Esophagus squamous epithelium (tissue), 5 donors: ENCODE data around the gene MSH3. TPM values are rescaled to one million over a fixed set of nuclear protein-coding genes. Genes with fewer than 3 reads are reported as not detected.

Experiments used
- DNase-seq: peaks from one replicate; lab custom pipeline; 2025; lab: John Stamatoyannopoulos, UW
- H3K27ac ChIP-seq, 4 donors: fragments of 200-600 bp; sonication (generic); one replicate each; pipeline ENCODE4 v1.5.1; 2016 to 2019; ENCODE audit warnings: mild to moderate bottlenecking in 1 of 4
- H3K27me3 ChIP-seq, 4 donors: fragments of 200-600 bp; sonication (generic); 1 replicate in 3 of 4; 2 replicates in 1 of 4; pipeline versions ENCODE4 v1.5.1 to v1.6.0; 2017 to 2021; ENCODE audit warnings: antibody characterized with exemption in 1 of 4
- H3K36me3 ChIP-seq, 3 donors: fragments of 200-600 bp; sonication (generic); one replicate each; pipeline ENCODE4 v1.5.1; 2016 to 2019
- H3K4me1 ChIP-seq, 3 donors: fragments of 200-600 bp; sonication (generic); one replicate each; pipeline ENCODE4 v1.5.1; 2017 to 2019
- H3K4me3 ChIP-seq, 4 donors: fragments of 200-600 bp; sonication (generic); 1 replicate in 3 of 4; 2 replicates in 1 of 4; pipeline ENCODE4 v1.5.1; 2016 to 2019; ENCODE audit warnings: mild to moderate bottlenecking in 2 of 4, moderate library complexity in 1 of 4
- H3K9me3 ChIP-seq, 3 donors: fragments of 200-600 bp; sonication (generic); one replicate each; pipeline ENCODE4 v1.5.1; 2016 to 2019
- CTCF ChIP-seq, 6 experiments: fragments of 450-650 bp in 4 of 6; fragments of 200-600 bp in 2 of 6; sonication (generic) in 2 of 6; IDR thresholded peaks; one replicate each; pipeline ENCODE4 v1.5.1; 2016 to 2019; ENCODE audit warnings: antibody characterized with exemption in 6 of 6, mild to moderate bottlenecking in 4 of 6, moderate library complexity in 4 of 6
- POLR2A ChIP-seq, 4 donors: fragments of 450-650 bp; IDR thresholded peaks; one replicate each; pipeline ENCODE4 v1.6.1; 2017; ENCODE audit warnings: antibody characterized with exemption in 4 of 4, mild to moderate bottlenecking in 4 of 4, moderate library complexity in 3 of 4
- WGBS, 2 donors: methylation state at CpG; one replicate each; pipeline ENCODE4 v1.1.5; 2018; 5-methylcytosine and 5-hydroxymethylcytosine counted together
- intact Hi-C: fragments of 100-400 bp; cut with DNase I; formaldehyde crosslinking; loops from one replicate; pipeline ENCODE4 v1.15.0; 2022
- total RNA-seq, 4 donors: library from RNA; depleted of rRNA; stranded (reverse); fragments of >200 nt; gene quantifications; one replicate each; pipeline ENCODE4 v1.1.0, GENCODE V29; 2016
- donor health status: DM: yes; HTN: yes; CAD: no.

The MSH3 gene
- total RNA-seq, 4 donors from 2014 or later: 6.6 to 12.5 (median 11.6) TPM

DNA sequence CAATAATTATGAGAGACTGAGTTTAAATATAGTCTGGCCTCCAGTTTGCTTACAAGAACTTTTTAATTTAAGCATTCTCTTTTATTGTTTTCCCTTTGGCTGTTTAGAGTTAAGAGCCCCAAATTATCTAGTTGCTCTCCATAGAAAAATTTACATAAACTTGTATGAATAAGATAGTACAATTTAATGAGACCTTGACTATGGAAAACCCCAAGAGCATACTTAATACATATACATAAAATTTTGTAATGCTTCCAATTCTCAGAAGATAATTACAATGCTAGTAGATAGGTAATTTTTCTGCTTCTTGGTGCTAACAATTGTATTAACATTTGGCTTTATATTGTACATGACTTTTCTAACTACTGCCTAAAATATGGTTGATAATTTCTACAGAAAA is 20.3 kb upstream of the MSH3 start:
- Histone ChIP-seq H3K36me3 (peaks cover 0 to 81% (median 5%) of the 10 kb centered on the region in 3 donors), H3K4me1 (no peaks in the 10 kb centered on the region), H3K9me3 (no peaks in the 10 kb centered on the region), H3K27ac (no peak overlapping the region), H3K27me3 (no peaks in the 10 kb centered on the region), H3K4me3 (no peak overlapping the region)
- TF ChIP-seq POLR2A (IDR thresholded peaks at IDR 0.05) (no peak), CTCF (IDR thresholded peaks at IDR 0.05) (no peak)
- intact Hi-C loops: no loop called here
- DNase-seq: no peak

DNA sequence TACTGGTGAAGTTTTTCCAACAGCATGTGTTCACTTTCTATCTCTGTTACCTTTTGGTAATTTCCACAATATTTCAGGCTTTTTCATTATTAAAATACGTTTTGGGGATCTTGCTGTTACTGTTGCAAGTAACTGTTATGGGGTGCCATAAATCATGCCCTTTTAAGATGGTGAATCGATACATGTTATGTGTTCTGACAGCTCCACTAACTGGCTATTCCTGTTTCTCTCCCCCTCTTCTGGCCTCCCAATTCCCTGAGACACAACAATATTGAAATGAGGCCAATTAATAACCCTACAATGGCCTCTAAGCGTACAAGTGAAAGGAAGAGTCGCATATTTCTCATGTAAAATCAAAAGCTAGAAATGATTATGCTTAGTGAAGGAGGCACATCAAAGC is 13.1 kb upstream of the MSH3 start:
- H3K27me3 ChIP-seq: no peaks in the 10 kb centered on the region
- 63 to 66% methylated on average over 4 of the region's 4 CpGs for WGBS, 2 donors
- H3K4me3 ChIP-seq: no peak overlapping the region
- peaks cover 0 to 88% (median 0%) of the 10 kb centered on the region in 3 donors for H3K36me3 ChIP-seq
- no peaks in the 10 kb centered on the region for H3K9me3 ChIP-seq
- intact Hi-C loops: no loop called here
- no peak overlapping the region for H3K27ac ChIP-seq
- peaks cover 0 to 5% (median 0%) of the 10 kb centered on the region in 3 donors for H3K4me1 ChIP-seq
- TF ChIP-seq CTCF (IDR thresholded peaks at IDR 0.05) (no peak), POLR2A (IDR thresholded peaks at IDR 0.05) (no peak)
- no peak for DNase-seq

GRCh38 chr5:80644900-80645299 is 9.6 kb upstream of the MSH3 start:
- peaks cover 0 to 5% (median 0%) of the 10 kb centered on the region in 3 donors for H3K4me1 ChIP-seq
- intact Hi-C loops: no loop called here
- no peak overlapping the region for H3K4me3 ChIP-seq
- no peak for DNase-seq
- peaks cover 0 to 80% (median 0%) of the 10 kb centered on the region in 3 donors for H3K36me3 ChIP-seq
- 85 to 98% methylated on average over 3 to 4 of the region's 4 CpGs for WGBS, 2 donors
- H3K27me3 ChIP-seq: no peaks in the 10 kb centered on the region
- H3K9me3 ChIP-seq: no peaks in the 10 kb centered on the region
- no peak overlapping the region for H3K27ac ChIP-seq
- TF ChIP-seq CTCF (IDR thresholded peaks at IDR 0.05): no peak
- no peak for TF ChIP-seq POLR2A (IDR thresholded peaks at IDR 0.05)

- Histone ChIP-seq H3K27ac (no peak overlapping the region), H3K27me3 (no peaks in the 10 kb centered on the region), H3K36me3 (peaks cover 0 to 60% (median 0%) of the 10 kb centered on the region in 3 donors), H3K9me3 (no peaks in the 10 kb centered on the region), H3K4me3 (no peak overlapping the region), H3K4me1 (no peaks in the 10 kb centered on the region)
- intact Hi-C loops: no loop called here
- WGBS, 2 donors: 78 to 80% methylated on average over 3 of the region's 3 CpGs
- no peak for TF ChIP-seq POLR2A (IDR thresholded peaks at IDR 0.05)
- TF ChIP-seq CTCF (IDR thresholded peaks at IDR 0.05): no peak
- DNase-seq: no peak
Observed at GRCh38 chr5:80646926-80647325, 7.5 kb upstream of the MSH3 start.

GRCh38 chr5:80653502-80653901 is 950 bp upstream of the MSH3 start:
- peaks cover 0 to 30% (median 6%) of the 10 kb centered on the region in 3 donors for H3K36me3 ChIP-seq
- intact Hi-C loops: no loop called here
- peak overlapping the region; percentile 71 to 91 (median 88) for H3K4me3 ChIP-seq
- TF ChIP-seq POLR2A (IDR thresholded peaks at IDR 0.05) (no peak), CTCF (IDR thresholded peaks at IDR 0.05) (no peak)
- H3K27ac ChIP-seq: no peak overlapping the region
- no peaks in the 10 kb centered on the region for H3K9me3 ChIP-seq
- DNase-seq: no peak
- H3K27me3 ChIP-seq: no peaks in the 10 kb centered on the region
- 31 to 45% methylated on average over 7 to 8 of the region's 8 CpGs for WGBS, 2 donors
- peaks cover 17 to 30% (median 21%) of the 10 kb centered on the region in 3 donors for H3K4me1 ChIP-seq
